GM12878 (cell line): ENCODE measurements around the gene SYNGR2. TPM values are rescaled to one million over a fixed set of nuclear protein-coding genes. Genes with fewer than 3 reads are reported as not detected.

Source experiments
- CREB1 ChIP-seq: IDR thresholded peaks from 2 replicates; pipeline ENCODE4 v1.6.1; 2012; ENCODE audit warnings: low read depth, mild to moderate bottlenecking, inconsistent platforms
- DPF2 ChIP-seq: fragments of 450-650 bp; IDR thresholded peaks from 2 replicates; pipeline ENCODE4 v1.6.1; 2017; ENCODE audit warnings: mild to moderate bottlenecking
- ELK1 ChIP-seq: IDR thresholded peaks from 2 replicates; pipeline ENCODE4 v1.6.1; 2012; ENCODE audit warnings: low read depth, low read length, improper control_type of control experiment
- ESRRA ChIP-seq: IDR thresholded peaks from 2 replicates; pipeline ENCODE4 v1.6.1; 2012; ENCODE audit warnings: mild to moderate bottlenecking, low read length, improper control_type of control experiment
- FOXK2 ChIP-seq: fragments of 450-650 bp; IDR thresholded peaks from 2 replicates; pipeline ENCODE4 v1.6.1; 2017; ENCODE audit warnings: mild to moderate bottlenecking, moderate library complexity
- HDGF ChIP-seq: fragments of 450-650 bp; IDR thresholded peaks from 2 replicates; pipeline ENCODE4 v1.6.1; 2016; ENCODE audit warnings: antibody characterized with exemption
- IKZF2 ChIP-seq, 2 experiments: fragments of 450-650 bp; IDR thresholded peaks; 2 replicates each; pipeline ENCODE4 v1.6.1; 2017; ENCODE audit warnings: mild to moderate bottlenecking in 2 of 2, moderate library complexity in 2 of 2
- MEF2B ChIP-seq: fragments of 450-650 bp; IDR thresholded peaks from 2 replicates; pipeline ENCODE4 v1.6.1; 2018; ENCODE audit warnings: mild to moderate bottlenecking, moderate library complexity; ENCODE audit not compliant: partially characterized antibody, poor library complexity, severe bottlenecking
- MYB ChIP-seq: fragments of 150-350 bp; IDR thresholded peaks from 2 replicates; pipeline ENCODE4 v1.6.1; 2014; ENCODE audit warnings: mild to moderate bottlenecking, low read depth, low read length, borderline replicate concordance
- NBN ChIP-seq: fragments of 450-650 bp; IDR thresholded peaks from 2 replicates; pipeline ENCODE4 v1.6.1; 2016
- NR2F1 ChIP-seq: fragments of 450-650 bp; conservative IDR thresholded peaks from 2 replicates; pipeline ENCODE4 v1.6.1; 2017; ENCODE audit warnings: mild to moderate bottlenecking
- PAX5 ChIP-seq: IDR thresholded peaks from 2 replicates; pipeline ENCODE4 v1.6.1; 2011; ENCODE audit warnings: low read depth, low read length, borderline replicate concordance
- POLR2A ChIP-seq: IDR thresholded peaks from 2 replicates; pipeline ENCODE4 v1.6.1; 2011; ENCODE audit warnings: low read depth, mild to moderate bottlenecking, low read length
- RCOR1 ChIP-seq: conservative IDR thresholded peaks from 2 replicates; pipeline ENCODE4 v1.6.1; 2012; ENCODE audit warnings: low read depth, low read length, improper control_type of control experiment
- RELA ChIP-seq: fragments of 450-650 bp; IDR thresholded peaks from 2 replicates; pipeline ENCODE4 v1.8.0; 2014; ENCODE audit warnings: borderline replicate concordance; ENCODE audit not compliant: partially characterized antibody
- SP1 ChIP-seq: IDR thresholded peaks from one replicate; pipeline ENCODE4 v1.6.1; 2011; ENCODE audit warnings: low read depth, low read length
- SREBF1 ChIP-seq: IDR thresholded peaks from 2 replicates; pipeline ENCODE4 v1.6.1; 2012; ENCODE audit warnings: mild to moderate bottlenecking, low read length
- STAT3 ChIP-seq: IDR thresholded peaks from 2 replicates; pipeline ENCODE4 v1.6.1; 2011; ENCODE audit warnings: low read depth, low read length, improper control_type of control experiment
- TBL1XR1 ChIP-seq: IDR thresholded peaks from 2 replicates; pipeline ENCODE4 v1.6.1; 2012; ENCODE audit warnings: low read depth, low read length, improper control_type of control experiment
- USF1 ChIP-seq: IDR thresholded peaks from 2 replicates; pipeline ENCODE4 v1.6.1; 2011; ENCODE audit warnings: borderline replicate concordance, low read depth, mild to moderate bottlenecking, moderate library complexity, mixed read lengths, low read length; ENCODE audit not compliant: insufficient read depth; ENCODE audit errors: extremely low read length
- ZBED1 ChIP-seq: IDR thresholded peaks from 2 replicates; pipeline ENCODE4 v1.6.1; 2016; ENCODE audit warnings: borderline replicate concordance
- ZBTB33 ChIP-seq: fragments of 450-650 bp; IDR thresholded peaks from 2 replicates; pipeline ENCODE4 v1.6.1; 2017; ENCODE audit warnings: mild to moderate bottlenecking
- ZNF274 ChIP-seq: IDR thresholded peaks from one replicate; pipeline ENCODE4 v1.8.0; 2011; ENCODE audit not compliant: insufficient read length, insufficient read depth
- polyA plus RNA-seq, 11 experiments: library from polyadenylated mRNA; depleted of rRNA in 4 of 11; unstranded in 6 of 11; stranded (reverse) in 5 of 11; fragments of >200 nt; fragmentation: Nextera tagmentation in 4 of 11; fragmentation: Illumina TruSeq in 1 of 11; extraction: Ambion mirVana in 4 of 11; extraction: Trizol in 1 of 11; gene quantifications; 1 replicate in 1 of 11; 2 replicates in 10 of 11; pipeline versions ENCODE4 v1.2.1 to v1.2.3, GENCODE V29; 2011 to 2016; ENCODE audit warnings: inconsistent platforms in 2 of 11, missing spikeins in 2 of 11, low read depth in 1 of 11
- total RNA-seq, 4 experiments: library from RNA; depleted of rRNA in 3 of 4; stranded (reverse); fragments of >200 nt in 3 of 4; fragmentation: Illumina TruSeq in 1 of 4; extraction: Trizol in 1 of 4; gene quantifications; 2 replicates each; pipeline versions ENCODE4 v1.2.1 to v1.2.3, GENCODE V29; 2013 to 2021
- TF ChIP-seq, protein P1 (sequence below): fragments of 450-650 bp; IDR thresholded peaks from 2 replicates; pipeline ENCODE4 v1.6.1; 2016; ENCODE audit warnings: mild to moderate bottlenecking
- TF ChIP-seq, protein P2 (sequence below): fragments of 450-650 bp; formaldehyde crosslinking; IDR thresholded peaks from 2 replicates; pipeline ENCODE4 v1.4.0; 2020; ENCODE audit warnings: mild to moderate bottlenecking, moderate library complexity

Gene SYNGR2
- total and polyA plus RNA-seq, 10 of the 15 experiments (the other 5 are each of a cell fraction or from before 2014, with no cell fraction given): 4.4 to 529 (median 261) TPM

- TF ChIP-seq POLR2A (no peak), ZBTB33 (no peak), USF1 (no peak), STAT3 (no peak), NBN (peak; percentile 54; the same call in 1 of the 2 replicates), ZNF274 (no peak), HDGF (no peak), ESRRA (no peak), IKZF2 (IDR thresholded peaks at IDR 0.05) (peak; percentile 96 to 97), FOXK2 (peak; percentile 64), NR2F1 (no peak), CREB1 (no peak; the same call in 1 of the 2 replicates), RCOR1 (no peak), MYB (no peak), SREBF1 (no peak), PAX5 (peak; percentile 85), TBL1XR1 (no peak), MEF2B (peak; percentile 70), ZBED1 (peak; percentile 56), DPF2 (peak; percentile 90; the same call in 1 of the 2 replicates), RELA (no peak), SP1 (no peak), ELK1 (no peak)
- TF ChIP-seq, protein P1, sequence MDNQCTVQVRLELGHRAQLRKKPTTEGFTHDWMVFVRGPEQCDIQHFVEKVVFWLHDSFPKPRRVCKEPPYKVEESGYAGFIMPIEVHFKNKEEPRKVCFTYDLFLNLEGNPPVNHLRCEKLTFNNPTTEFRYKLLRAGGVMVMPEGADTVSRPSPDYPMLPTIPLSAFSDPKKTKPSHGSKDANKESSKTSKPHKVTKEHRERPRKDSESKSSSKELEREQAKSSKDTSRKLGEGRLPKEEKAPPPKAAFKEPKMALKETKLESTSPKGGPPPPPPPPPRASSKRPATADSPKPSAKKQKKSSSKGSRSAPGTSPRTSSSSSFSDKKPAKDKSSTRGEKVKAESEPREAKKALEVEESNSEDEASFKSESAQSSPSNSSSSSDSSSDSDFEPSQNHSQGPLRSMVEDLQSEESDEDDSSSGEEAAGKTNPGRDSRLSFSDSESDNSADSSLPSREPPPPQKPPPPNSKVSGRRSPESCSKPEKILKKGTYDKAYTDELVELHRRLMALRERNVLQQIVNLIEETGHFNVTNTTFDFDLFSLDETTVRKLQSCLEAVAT: peak; percentile 35; the same call in 1 of the 2 replicates
- TF ChIP-seq, protein P2, sequence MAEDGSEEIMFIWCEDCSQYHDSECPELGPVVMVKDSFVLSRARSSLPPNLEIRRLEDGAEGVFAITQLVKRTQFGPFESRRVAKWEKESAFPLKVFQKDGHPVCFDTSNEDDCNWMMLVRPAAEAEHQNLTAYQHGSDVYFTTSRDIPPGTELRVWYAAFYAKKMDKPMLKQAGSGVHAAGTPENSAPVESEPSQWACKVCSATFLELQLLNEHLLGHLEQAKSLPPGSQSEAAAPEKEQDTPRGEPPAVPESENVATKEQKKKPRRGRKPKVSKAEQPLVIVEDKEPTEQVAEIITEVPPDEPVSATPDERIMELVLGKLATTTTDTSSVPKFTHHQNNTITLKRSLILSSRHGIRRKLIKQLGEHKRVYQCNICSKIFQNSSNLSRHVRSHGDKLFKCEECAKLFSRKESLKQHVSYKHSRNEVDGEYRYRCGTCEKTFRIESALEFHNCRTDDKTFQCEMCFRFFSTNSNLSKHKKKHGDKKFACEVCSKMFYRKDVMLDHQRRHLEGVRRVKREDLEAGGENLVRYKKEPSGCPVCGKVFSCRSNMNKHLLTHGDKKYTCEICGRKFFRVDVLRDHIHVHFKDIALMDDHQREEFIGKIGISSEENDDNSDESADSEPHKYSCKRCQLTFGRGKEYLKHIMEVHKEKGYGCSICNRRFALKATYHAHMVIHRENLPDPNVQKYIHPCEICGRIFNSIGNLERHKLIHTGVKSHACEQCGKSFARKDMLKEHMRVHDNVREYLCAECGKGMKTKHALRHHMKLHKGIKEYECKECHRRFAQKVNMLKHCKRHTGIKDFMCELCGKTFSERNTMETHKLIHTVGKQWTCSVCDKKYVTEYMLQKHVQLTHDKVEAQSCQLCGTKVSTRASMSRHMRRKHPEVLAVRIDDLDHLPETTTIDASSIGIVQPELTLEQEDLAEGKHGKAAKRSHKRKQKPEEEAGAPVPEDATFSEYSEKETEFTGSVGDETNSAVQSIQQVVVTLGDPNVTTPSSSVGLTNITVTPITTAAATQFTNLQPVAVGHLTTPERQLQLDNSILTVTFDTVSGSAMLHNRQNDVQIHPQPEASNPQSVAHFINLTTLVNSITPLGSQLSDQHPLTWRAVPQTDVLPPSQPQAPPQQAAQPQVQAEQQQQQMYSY: no peak
Observed at GRCh38 chr17:78159575-78160158, 8.7 kb upstream of the SYNGR2 start (continued).
